GM23338 (cell line): ENCODE data around the gene OR5AK2. TPM values are rescaled to one million over a fixed set of nuclear protein-coding genes. Genes with fewer than 3 reads are reported as not detected.

ENCODE experiments used
- ATAC-seq: fragments of 200-7000 bp; cut with Tn5 transposase; 3 replicates; pipeline ENCODE4 v1.9.1; 2020
- DNase-seq: peaks from one replicate; pipeline ENCODE4 v3.0.0-alpha.2; 2015; ENCODE audit warnings: low spot score
- H2AFZ ChIP-seq: fragments of 200-600 bp; sonication (generic); 2 replicates; pipeline ENCODE4 v1.8.0; 2016; ENCODE audit warnings: antibody characterized with exemption, mild to moderate bottlenecking, moderate library complexity
- H3F3A ChIP-seq: fragments of 200-600 bp; sonication (generic); replicated peaks from 2 replicates; pipeline ENCODE4 v1.8.0; 2017; ENCODE audit warnings: antibody characterized with exemption, mixed run types, low read depth
- H3K27ac ChIP-seq: fragments of 200-600 bp; sonication (generic); 2 replicates; pipeline ENCODE4 v1.6.1; 2016; ENCODE audit warnings: low read depth
- H3K27me3 ChIP-seq: fragments of 200-600 bp; sonication (generic); 2 replicates; pipeline ENCODE4 v1.8.0; 2016; ENCODE audit warnings: mild to moderate bottlenecking, mixed run types, moderate library complexity; ENCODE audit not compliant: insufficient read depth
- H3K36me3 ChIP-seq: fragments of 200-600 bp; sonication (generic); 2 replicates; pipeline ENCODE4 v1.8.0; 2016; ENCODE audit warnings: mild to moderate bottlenecking; ENCODE audit not compliant: insufficient read depth
- H3K4me1 ChIP-seq: fragments of 200-600 bp; sonication (generic); 2 replicates; pipeline ENCODE4 v1.8.0; 2016; ENCODE audit warnings: mild to moderate bottlenecking, moderate library complexity; ENCODE audit not compliant: insufficient read depth
- H3K4me2 ChIP-seq: fragments of 200-600 bp; sonication (generic); 2 replicates; pipeline ENCODE4 v1.7.1; 2017; ENCODE audit warnings: mixed run types
- H3K4me3 ChIP-seq: fragments of 200-600 bp; sonication (generic); 2 replicates; pipeline ENCODE4 v1.6.1; 2016; ENCODE audit warnings: mixed run types
- H3K79me2 ChIP-seq: fragments of 200-600 bp; sonication (generic); replicated peaks from 2 replicates; pipeline ENCODE4 v1.8.0; 2017; ENCODE audit warnings: mild to moderate bottlenecking; ENCODE audit not compliant: insufficient read depth
- H3K9me2 ChIP-seq: fragments of 200-600 bp; sonication (generic); 2 replicates; pipeline ENCODE4 v1.8.0; 2017; ENCODE audit not compliant: insufficient read depth
- H4K20me1 ChIP-seq: fragments of 200-600 bp; sonication (generic); replicated peaks from 2 replicates; pipeline ENCODE4 v1.8.0; 2017; ENCODE audit warnings: mild to moderate bottlenecking; ENCODE audit not compliant: insufficient read depth
- H3K27ac Mint-ChIP-seq: 2 replicates; pipeline ENCODE4 v1.8.0; 2020; ENCODE audit warnings: inconsistent platforms, mild to moderate bottlenecking, moderate library complexity, mixed read lengths
- H3K27me3 Mint-ChIP-seq: 3 replicates; pipeline ENCODE4 v1.8.0; 2022; ENCODE audit warnings: low read depth, mild to moderate bottlenecking, moderate library complexity, mixed read lengths, inconsistent platforms; ENCODE audit not compliant: insufficient read depth, poor library complexity
- H3K36me3 Mint-ChIP-seq: 3 replicates; pipeline ENCODE4 v1.8.0; 2021; ENCODE audit warnings: low read depth, mild to moderate bottlenecking, inconsistent platforms, moderate library complexity, mixed read lengths
- H3K4me1 Mint-ChIP-seq: 3 replicates; pipeline ENCODE4 v1.8.0; 2020; ENCODE audit warnings: mild to moderate bottlenecking, inconsistent platforms, mixed read lengths
- H3K4me3 Mint-ChIP-seq: 3 replicates; pipeline ENCODE4 v1.8.0; 2021; ENCODE audit warnings: moderate library complexity, mild to moderate bottlenecking, inconsistent platforms, mixed read lengths
- H3K9me3 Mint-ChIP-seq: 3 replicates; pipeline ENCODE4 v1.8.0; 2020; ENCODE audit warnings: moderate library complexity, mild to moderate bottlenecking, inconsistent platforms, mixed read lengths
- CREB1 ChIP-seq: fragments of 250-450 bp; sonication (Bioruptor Pico); IDR thresholded peaks from 2 replicates; pipeline ENCODE4 v1.5.0; 2020; ENCODE audit warnings: low read depth, mild to moderate bottlenecking, moderate library complexity
- CTCF ChIP-seq, 2 experiments: fragments of 200-600 bp in 1 of 2; sonication (generic) in 1 of 2; conservative IDR thresholded peaks; 2 replicates each; pipeline versions ENCODE4 v1.5.1 to v1.6.1; 2016 to 2017; ENCODE audit warnings: antibody characterized with exemption in 2 of 2, low read depth in 2 of 2, mild to moderate bottlenecking in 2 of 2, moderate library complexity in 1 of 2
- ETS1 ChIP-seq: IDR thresholded peaks from 2 replicates; pipeline ENCODE4 v1.6.1; 2016; ENCODE audit warnings: antibody characterized with exemption
- EZH2 ChIP-seq: fragments of 200-600 bp; sonication (generic); IDR thresholded peaks from one replicate; pipeline ENCODE4 v1.8.0; 2017; ENCODE audit warnings: antibody characterized with exemption, mild to moderate bottlenecking, low read depth; ENCODE audit not compliant: unreplicated experiment
- POLR2AphosphoS5 ChIP-seq: IDR thresholded peaks from 2 replicates; pipeline ENCODE4 v1.6.1; 2016; ENCODE audit warnings: antibody characterized with exemption, low read depth
- ZNF331 ChIP-seq: fragments of 250-450 bp; sonication (Bioruptor Pico); IDR thresholded peaks from 2 replicates; pipeline ENCODE4 v1.5.0; 2020; ENCODE audit warnings: low read depth, mild to moderate bottlenecking, moderate library complexity
- polyA plus RNA-seq: library from polyadenylated mRNA; unstranded; fragments of >200 nt; fragmentation: Nextera tagmentation; extraction: Ambion mirVana; gene quantifications from 2 replicates; pipeline ENCODE4 v1.2.1, GENCODE V29; 2016
- total RNA-seq: library from RNA; depleted of rRNA; stranded (reverse); fragments of >200 nt; shearing (Covaris generic); gene quantifications from 2 replicates; pipeline ENCODE4 v1.2.3, GENCODE V29; 2014
- TF ChIP-seq, protein P1 (sequence below): IDR thresholded peaks from one replicate; pipeline ENCODE4 v1.6.1; 2018; ENCODE audit warnings: antibody characterized with exemption; ENCODE audit not compliant: unreplicated experiment
- TF ChIP-seq, protein P2 (sequence below): fragments of 250-450 bp; sonication (Bioruptor Pico); IDR thresholded peaks from 2 replicates; pipeline ENCODE4 v1.5.0; 2020; ENCODE audit warnings: mild to moderate bottlenecking, moderate library complexity

Gene OR5AK2
- total and polyA plus RNA-seq, 2 experiments from 2014 or later, result not detected

DNA sequence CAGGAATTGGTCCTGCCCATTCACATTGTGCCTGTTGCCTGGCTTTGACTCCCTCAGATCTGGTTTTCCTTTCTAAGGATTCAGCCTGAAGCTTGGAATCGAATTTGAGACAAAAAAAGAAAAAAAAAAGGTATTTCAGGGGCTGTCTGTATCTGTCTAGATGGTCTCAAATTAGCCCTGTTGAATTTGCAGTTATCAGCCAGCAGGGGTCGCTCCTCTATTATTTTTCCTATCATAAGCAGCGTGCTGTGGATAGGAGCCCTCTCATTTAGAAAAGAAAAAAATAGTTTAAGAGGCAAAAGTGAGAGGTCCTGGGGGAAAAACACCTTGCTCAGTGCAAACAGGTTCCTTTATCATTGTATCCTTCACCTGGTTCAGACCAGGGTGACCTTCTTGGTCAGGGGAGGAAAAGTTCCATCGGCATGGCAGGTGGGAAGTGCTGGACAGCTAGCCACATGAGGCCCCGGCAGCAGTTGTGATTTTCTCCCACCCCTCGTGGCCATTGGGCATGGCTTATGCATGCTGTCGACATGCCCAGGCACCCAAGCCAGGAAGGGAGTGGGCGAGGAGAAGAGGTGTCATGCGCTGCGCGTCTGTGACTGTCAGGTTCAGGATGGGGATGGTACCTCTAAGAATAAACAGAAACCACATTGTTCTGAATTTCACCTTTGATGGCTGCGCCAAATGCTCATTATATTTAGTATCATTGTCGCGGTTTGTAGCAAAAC is 13.1 kb downstream of the OR5AK2 start:
- H2AFZ ChIP-seq, result no peak overlapping the region
- no peaks in the 10 kb centered on the region for H3K27me3 ChIP-seq
- no peaks in the 10 kb centered on the region for H3F3A ChIP-seq
- no peaks in the 10 kb centered on the region for H3K9me2 ChIP-seq
- H3K4me1 ChIP-seq, result no peaks in the 10 kb centered on the region
- Mint-ChIP-seq H3K4me1 (no peaks in the 10 kb centered on the region), H3K9me3 (peaks cover 50% of the 10 kb centered on the region), H3K27me3 (peaks cover 6% of the 10 kb centered on the region), H3K27ac (no peak overlapping the region), H3K4me3 (no peak overlapping the region), H3K36me3 (peaks cover 13% of the 10 kb centered on the region)
- H3K4me2 ChIP-seq, result no peak overlapping the region
- H3K4me3 ChIP-seq, result no peak overlapping the region
- no peaks in the 10 kb centered on the region for H3K36me3 ChIP-seq
- peak; percentile 39 for DNase-seq
- H3K79me2 ChIP-seq, result no peaks in the 10 kb centered on the region
- no peaks in the 10 kb centered on the region for H4K20me1 ChIP-seq
- no peak overlapping the region for H3K27ac ChIP-seq
- peak; percentile 33 to 71 for TF ChIP-seq CTCF (conservative IDR thresholded peaks at IDR 0.05; ENCODE audit: low read depth in 2 of 2)
- TF ChIP-seq ETS1, result no peak
- no peak for ATAC-seq

- H3K9me3 Mint-ChIP-seq, result peaks cover 1% of the 10 kb centered on the region; the same call in 2 of the 3 replicates
- no peaks in the 10 kb centered on the region for H3K4me1 Mint-ChIP-seq
- H3K27me3 ChIP-seq, result no peaks in the 10 kb centered on the region
- no peak overlapping the region for H3K27ac ChIP-seq
- no peaks in the 10 kb centered on the region for H3K4me1 ChIP-seq
- no peaks in the 10 kb centered on the region for H3K9me2 ChIP-seq
- DNase-seq, result no peak
- no peaks in the 10 kb centered on the region for H3F3A ChIP-seq
- H3K27ac Mint-ChIP-seq, result no peak overlapping the region
- H3K27me3 Mint-ChIP-seq, result peaks cover 3% of the 10 kb centered on the region
- no peak overlapping the region for H3K4me3 Mint-ChIP-seq
- no peak overlapping the region for H3K4me3 ChIP-seq
- no peaks in the 10 kb centered on the region for H3K36me3 ChIP-seq
- no peak overlapping the region for H2AFZ ChIP-seq
- no peaks in the 10 kb centered on the region for H3K79me2 ChIP-seq
- H3K4me2 ChIP-seq, result no peak overlapping the region
- 0 out of 3 replicates have a peak, but pooled peaks cover under 1% of the 10 kb centered on the region for H3K36me3 Mint-ChIP-seq
- ATAC-seq, result no peak
- no peaks in the 10 kb centered on the region for H4K20me1 ChIP-seq
- no peak for TF ChIP-seq CREB1 (CRISPR knock-in tag)
- no peak for TF ChIP-seq ZNF331 (CRISPR knock-in tag)
- TF ChIP-seq, protein P1, sequence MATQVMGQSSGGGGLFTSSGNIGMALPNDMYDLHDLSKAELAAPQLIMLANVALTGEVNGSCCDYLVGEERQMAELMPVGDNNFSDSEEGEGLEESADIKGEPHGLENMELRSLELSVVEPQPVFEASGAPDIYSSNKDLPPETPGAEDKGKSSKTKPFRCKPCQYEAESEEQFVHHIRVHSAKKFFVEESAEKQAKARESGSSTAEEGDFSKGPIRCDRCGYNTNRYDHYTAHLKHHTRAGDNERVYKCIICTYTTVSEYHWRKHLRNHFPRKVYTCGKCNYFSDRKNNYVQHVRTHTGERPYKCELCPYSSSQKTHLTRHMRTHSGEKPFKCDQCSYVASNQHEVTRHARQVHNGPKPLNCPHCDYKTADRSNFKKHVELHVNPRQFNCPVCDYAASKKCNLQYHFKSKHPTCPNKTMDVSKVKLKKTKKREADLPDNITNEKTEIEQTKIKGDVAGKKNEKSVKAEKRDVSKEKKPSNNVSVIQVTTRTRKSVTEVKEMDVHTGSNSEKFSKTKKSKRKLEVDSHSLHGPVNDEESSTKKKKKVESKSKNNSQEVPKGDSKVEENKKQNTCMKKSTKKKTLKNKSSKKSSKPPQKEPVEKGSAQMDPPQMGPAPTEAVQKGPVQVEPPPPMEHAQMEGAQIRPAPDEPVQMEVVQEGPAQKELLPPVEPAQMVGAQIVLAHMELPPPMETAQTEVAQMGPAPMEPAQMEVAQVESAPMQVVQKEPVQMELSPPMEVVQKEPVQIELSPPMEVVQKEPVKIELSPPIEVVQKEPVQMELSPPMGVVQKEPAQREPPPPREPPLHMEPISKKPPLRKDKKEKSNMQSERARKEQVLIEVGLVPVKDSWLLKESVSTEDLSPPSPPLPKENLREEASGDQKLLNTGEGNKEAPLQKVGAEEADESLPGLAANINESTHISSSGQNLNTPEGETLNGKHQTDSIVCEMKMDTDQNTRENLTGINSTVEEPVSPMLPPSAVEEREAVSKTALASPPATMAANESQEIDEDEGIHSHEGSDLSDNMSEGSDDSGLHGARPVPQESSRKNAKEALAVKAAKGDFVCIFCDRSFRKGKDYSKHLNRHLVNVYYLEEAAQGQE, result no peak
- no peak for TF ChIP-seq EZH2
- no peak for TF ChIP-seq POLR2AphosphoS5
- TF ChIP-seq, protein P2, sequence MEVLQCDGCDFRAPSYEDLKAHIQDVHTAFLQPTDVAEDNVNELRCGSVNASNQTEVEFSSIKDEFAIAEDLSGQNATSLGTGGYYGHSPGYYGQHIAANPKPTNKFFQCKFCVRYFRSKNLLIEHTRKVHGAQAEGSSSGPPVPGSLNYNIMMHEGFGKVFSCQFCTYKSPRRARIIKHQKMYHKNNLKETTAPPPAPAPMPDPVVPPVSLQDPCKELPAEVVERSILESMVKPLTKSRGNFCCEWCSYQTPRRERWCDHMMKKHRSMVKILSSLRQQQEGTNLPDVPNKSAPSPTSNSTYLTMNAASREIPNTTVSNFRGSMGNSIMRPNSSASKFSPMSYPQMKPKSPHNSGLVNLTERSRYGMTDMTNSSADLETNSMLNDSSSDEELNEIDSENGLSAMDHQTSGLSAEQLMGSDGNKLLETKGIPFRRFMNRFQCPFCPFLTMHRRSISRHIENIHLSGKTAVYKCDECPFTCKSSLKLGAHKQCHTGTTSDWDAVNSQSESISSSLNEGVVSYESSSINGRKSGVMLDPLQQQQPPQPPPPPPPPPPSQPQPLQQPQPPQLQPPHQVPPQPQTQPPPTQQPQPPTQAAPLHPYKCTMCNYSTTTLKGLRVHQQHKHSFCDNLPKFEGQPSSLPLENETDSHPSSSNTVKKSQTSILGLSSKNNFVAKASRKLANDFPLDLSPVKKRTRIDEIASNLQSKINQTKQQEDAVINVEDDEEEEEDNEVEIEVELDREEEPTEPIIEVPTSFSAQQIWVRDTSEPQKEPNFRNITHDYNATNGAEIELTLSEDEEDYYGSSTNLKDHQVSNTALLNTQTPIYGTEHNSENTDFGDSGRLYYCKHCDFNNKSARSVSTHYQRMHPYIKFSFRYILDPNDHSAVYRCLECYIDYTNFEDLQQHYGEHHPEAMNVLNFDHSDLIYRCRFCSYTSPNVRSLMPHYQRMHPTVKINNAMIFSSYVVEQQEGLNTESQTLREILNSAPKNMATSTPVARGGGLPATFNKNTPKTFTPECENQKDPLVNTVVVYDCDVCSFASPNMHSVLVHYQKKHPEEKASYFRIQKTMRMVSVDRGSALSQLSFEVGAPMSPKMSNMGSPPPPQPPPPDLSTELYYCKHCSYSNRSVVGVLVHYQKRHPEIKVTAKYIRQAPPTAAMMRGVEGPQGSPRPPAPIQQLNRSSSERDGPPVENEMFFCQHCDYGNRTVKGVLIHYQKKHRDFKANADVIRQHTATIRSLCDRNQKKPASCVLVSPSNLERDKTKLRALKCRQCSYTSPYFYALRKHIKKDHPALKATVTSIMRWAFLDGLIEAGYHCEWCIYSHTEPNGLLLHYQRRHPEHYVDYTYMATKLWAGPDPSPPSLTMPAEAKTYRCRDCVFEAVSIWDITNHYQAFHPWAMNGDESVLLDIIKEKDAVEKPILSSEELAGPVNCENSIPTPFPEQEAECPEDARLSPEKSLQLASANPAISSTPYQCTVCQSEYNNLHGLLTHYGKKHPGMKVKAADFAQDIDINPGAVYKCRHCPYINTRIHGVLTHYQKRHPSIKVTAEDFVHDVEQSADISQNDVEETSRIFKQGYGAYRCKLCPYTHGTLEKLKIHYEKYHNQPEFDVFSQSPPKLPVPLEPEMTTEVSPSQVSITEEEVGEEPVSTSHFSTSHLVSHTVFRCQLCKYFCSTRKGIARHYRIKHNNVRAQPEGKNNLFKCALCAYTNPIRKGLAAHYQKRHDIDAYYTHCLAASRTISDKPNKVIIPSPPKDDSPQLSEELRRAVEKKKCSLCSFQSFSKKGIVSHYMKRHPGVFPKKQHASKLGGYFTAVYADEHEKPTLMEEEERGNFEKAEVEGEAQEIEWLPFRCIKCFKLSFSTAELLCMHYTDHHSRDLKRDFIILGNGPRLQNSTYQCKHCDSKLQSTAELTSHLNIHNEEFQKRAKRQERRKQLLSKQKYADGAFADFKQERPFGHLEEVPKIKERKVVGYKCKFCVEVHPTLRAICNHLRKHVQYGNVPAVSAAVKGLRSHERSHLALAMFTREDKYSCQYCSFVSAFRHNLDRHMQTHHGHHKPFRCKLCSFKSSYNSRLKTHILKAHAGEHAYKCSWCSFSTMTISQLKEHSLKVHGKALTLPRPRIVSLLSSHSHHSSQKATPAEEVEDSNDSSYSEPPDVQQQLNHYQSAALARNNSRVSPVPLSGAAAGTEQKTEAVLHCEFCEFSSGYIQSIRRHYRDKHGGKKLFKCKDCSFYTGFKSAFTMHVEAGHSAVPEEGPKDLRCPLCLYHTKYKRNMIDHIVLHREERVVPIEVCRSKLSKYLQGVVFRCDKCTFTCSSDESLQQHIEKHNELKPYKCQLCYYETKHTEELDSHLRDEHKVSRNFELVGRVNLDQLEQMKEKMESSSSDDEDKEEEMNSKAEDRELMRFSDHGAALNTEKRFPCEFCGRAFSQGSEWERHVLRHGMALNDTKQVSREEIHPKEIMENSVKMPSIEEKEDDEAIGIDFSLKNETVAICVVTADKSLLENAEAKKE (CRISPR knock-in tag), result no peak
Observed at GRCh38 chr11:57008373-57008772, 19.7 kb downstream of the OR5AK2 start.
